Measurements from ENCODE around the gene ADAMTS4.
A peak's percentile ranks its signal among the peaks of the same experiment; 100 is the strongest.

The ADAMTS4 gene

GRCh38 chr1:161145832-161146231 is 53.0 kb downstream of the ADAMTS4 start:
- DNase-seq, result peak in 1 of 2 donors; percentile 17
- TF ChIP-seq, protein P1, sequence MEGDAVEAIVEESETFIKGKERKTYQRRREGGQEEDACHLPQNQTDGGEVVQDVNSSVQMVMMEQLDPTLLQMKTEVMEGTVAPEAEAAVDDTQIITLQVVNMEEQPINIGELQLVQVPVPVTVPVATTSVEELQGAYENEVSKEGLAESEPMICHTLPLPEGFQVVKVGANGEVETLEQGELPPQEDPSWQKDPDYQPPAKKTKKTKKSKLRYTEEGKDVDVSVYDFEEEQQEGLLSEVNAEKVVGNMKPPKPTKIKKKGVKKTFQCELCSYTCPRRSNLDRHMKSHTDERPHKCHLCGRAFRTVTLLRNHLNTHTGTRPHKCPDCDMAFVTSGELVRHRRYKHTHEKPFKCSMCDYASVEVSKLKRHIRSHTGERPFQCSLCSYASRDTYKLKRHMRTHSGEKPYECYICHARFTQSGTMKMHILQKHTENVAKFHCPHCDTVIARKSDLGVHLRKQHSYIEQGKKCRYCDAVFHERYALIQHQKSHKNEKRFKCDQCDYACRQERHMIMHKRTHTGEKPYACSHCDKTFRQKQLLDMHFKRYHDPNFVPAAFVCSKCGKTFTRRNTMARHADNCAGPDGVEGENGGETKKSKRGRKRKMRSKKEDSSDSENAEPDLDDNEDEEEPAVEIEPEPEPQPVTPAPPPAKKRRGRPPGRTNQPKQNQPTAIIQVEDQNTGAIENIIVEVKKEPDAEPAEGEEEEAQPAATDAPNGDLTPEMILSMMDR (IDR thresholded peaks at IDR 0.05), result no peak
- Histone ChIP-seq H3K9me3 (no peaks in the 10 kb centered on the region), H3K27ac (no peak overlapping the region), H3K27me3 (no peaks in the 10 kb centered on the region), H3K4me3 (no peak overlapping the region), H3K4me1 (no peaks in the 10 kb centered on the region), H3K36me3 (no peaks in the 10 kb centered on the region)
- intact Hi-C loops (cut with DNase I; ENCODE audit: low total_unique reads), result no loop called here

DNA sequence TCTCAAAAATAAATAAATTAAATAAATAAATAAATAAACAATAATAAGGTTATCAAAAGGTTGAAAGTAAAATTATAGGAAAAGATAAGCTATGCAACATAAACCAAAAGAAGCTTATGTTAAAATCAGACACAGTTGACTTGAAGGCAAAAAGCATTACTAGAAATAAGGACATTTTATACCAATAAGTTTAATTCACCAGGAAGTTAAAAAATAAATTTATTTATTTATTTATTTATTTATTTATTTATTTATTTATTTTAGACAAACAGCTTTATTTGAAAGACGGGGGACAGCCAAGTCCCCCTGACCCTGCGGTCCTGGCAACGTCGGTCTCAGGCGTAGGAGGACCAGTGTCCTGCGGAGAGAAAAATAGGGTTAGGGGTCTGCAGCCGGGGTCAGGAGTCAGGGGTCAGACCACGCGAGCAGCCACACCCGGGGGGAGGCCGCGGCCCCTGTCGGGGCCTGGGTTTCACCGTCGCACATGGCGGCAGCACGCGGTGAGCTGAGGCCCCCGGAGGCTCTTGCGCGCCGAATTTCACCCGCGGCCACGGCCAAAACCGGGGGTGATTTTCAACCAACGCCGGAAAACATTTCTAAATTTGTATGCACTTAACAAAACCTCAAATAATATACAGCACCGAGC is 58.0 kb downstream of the ADAMTS4 start:
- Histone ChIP-seq H3K9me3 (no peaks in the 10 kb centered on the region), H3K4me1 (no peaks in the 10 kb centered on the region), H3K27me3 (no peaks in the 10 kb centered on the region), H3K4me3 (no peak overlapping the region), H3K27ac (no peak overlapping the region), H3K36me3 (no peaks in the 10 kb centered on the region)
- DNase-seq, result peak in 1 of 2 donors; percentile 51
- TF ChIP-seq, protein P1 (IDR thresholded peaks at IDR 0.05), result no peak
- intact Hi-C loops (cut with DNase I; ENCODE audit: low total_unique reads), result no loop called here

- intact Hi-C loops (cut with DNase I; ENCODE audit: low total_unique reads), result no loop called here
These were observed 59.1 kb downstream of the ADAMTS4 start for GRCh38 chr1:161139766-161140165.

GRCh38 chr1:161138431-161138830 is 60.4 kb downstream of the ADAMTS4 start:
- no peaks in the 10 kb centered on the region for H3K9me3 ChIP-seq
- no peaks in the 10 kb centered on the region for H3K27me3 ChIP-seq
- intact Hi-C loops (cut with DNase I; ENCODE audit: low total_unique reads), result no loop called here
- H3K4me3 ChIP-seq, result no peak overlapping the region
- no peaks in the 10 kb centered on the region for H3K36me3 ChIP-seq
- DNase-seq, result no peak
- TF ChIP-seq, protein P1 (IDR thresholded peaks at IDR 0.05), result no peak
- peaks cover 0 to 16% (median 11%) of the 10 kb centered on the region in 4 donors for H3K4me1 ChIP-seq
- H3K27ac ChIP-seq, result no peak overlapping the region

More at GRCh38 chr1:161139766-161140165, 59.1 kb downstream of the ADAMTS4 start:
- no peaks in the 10 kb centered on the region for H3K36me3 ChIP-seq
- TF ChIP-seq, protein P1 (IDR thresholded peaks at IDR 0.05), result peak; percentile 34 to 36
- peak in 1 of 2 donors; percentile 6 for DNase-seq
- no peaks in the 10 kb centered on the region for H3K27me3 ChIP-seq
- no peaks in the 10 kb centered on the region for H3K9me3 ChIP-seq
- H3K4me3 ChIP-seq, result no peak overlapping the region
- peaks cover 0 to 3% (median 0%) of the 10 kb centered on the region in 4 donors for H3K4me1 ChIP-seq
- no peak overlapping the region for H3K27ac ChIP-seq

- Histone ChIP-seq H3K4me1 (peaks cover 0 to 16% (median 11%) of the 10 kb centered on the region in 4 donors), H3K4me3 (no peak overlapping the region), H3K27me3 (no peaks in the 10 kb centered on the region), H3K9me3 (no peaks in the 10 kb centered on the region), H3K27ac (no peak overlapping the region), H3K36me3 (no peaks in the 10 kb centered on the region)
- intact Hi-C loops (cut with DNase I; ENCODE audit: low total_unique reads), result no loop called here
- no peak for DNase-seq
- TF ChIP-seq, protein P1 (IDR thresholded peaks at IDR 0.05), result no peak
These were observed 61.0 kb downstream of the ADAMTS4 start for GRCh38 chr1:161137881-161138280.

Measured in tibial artery (tissue), 4 donors.